ENCODE measurements around the gene FGD5.

GRCh38 chr3:14871456-14872200 is 52.9 kb downstream of the FGD5 start:
- TF ChIP-seq CTCF (IDR thresholded peaks at IDR 0.05) (no peak), EP300 (IDR thresholded peaks at IDR 0.05) (no peak), POLR2AphosphoS5 (IDR thresholded peaks at IDR 0.05) (no peak), POLR2A (IDR thresholded peaks at IDR 0.05) (no peak)

All from stomach (tissue), 4 donors.